Activated T-cell treated with anti-CD3 and anti-CD28 coated beads, Interleukin-2, amount 50 U/mL, for 72 hours (primary cell): ENCODE results near the gene FBRSL1. TPM values are rescaled to one million over a fixed set of nuclear protein-coding genes. Genes with fewer than 3 reads are reported as not detected.
A peak's percentile ranks its signal among the peaks of the same experiment; 100 is the strongest.

Experiments used
- ATAC-seq, 2 donors: fragments of 150-1000 bp; cut with Tn5 transposase; replicated peaks in 1 of 2; 2 replicates each; pipeline ENCODE4 v1.10.0; 2021; ENCODE audit warnings: moderate library complexity in 2 of 2, mild to moderate bottlenecking in 1 of 2
- DNase-seq, 2 donors: peaks; one replicate each; pipeline ENCODE4 v3.0.0; 2021 to 2022; ENCODE audit warnings: mixed read lengths in 1 of 2
- H3K27ac Mint-ChIP-seq: one replicate; pipeline ENCODE4 v1.8.0; 2022; ENCODE audit warnings: mild to moderate bottlenecking, moderate library complexity, mixed read lengths
- H3K27me3 Mint-ChIP-seq: one replicate; pipeline ENCODE4 v1.8.0; 2022; ENCODE audit warnings: low read depth, mixed read lengths
- H3K36me3 Mint-ChIP-seq, 2 donors: one replicate each; pipeline ENCODE4 v1.8.0; 2022; ENCODE audit warnings: mixed read lengths in 2 of 2, mild to moderate bottlenecking in 1 of 2; ENCODE audit not compliant: insufficient read depth in 2 of 2
- H3K4me1 Mint-ChIP-seq: one replicate; pipeline ENCODE4 v1.8.0; 2022; ENCODE audit warnings: low read depth, mixed read lengths
- H3K4me3 Mint-ChIP-seq, 2 donors: one replicate each; pipeline ENCODE4 v1.8.0; 2022; ENCODE audit warnings: mild to moderate bottlenecking in 2 of 2, mixed read lengths in 2 of 2, moderate library complexity in 2 of 2
- H3K9me3 Mint-ChIP-seq, 2 donors: one replicate each; pipeline ENCODE4 v1.8.0; 2022; ENCODE audit warnings: mixed read lengths in 2 of 2
- total RNA-seq, 2 donors: library from RNA; stranded (reverse); gene quantifications; one replicate each; pipeline ENCODE4 v1.2.3, GENCODE V29; 2022

The FBRSL1 gene
- total RNA-seq, 2 donors from 2014 or later = 37.0 to 42.7 TPM

DNA sequence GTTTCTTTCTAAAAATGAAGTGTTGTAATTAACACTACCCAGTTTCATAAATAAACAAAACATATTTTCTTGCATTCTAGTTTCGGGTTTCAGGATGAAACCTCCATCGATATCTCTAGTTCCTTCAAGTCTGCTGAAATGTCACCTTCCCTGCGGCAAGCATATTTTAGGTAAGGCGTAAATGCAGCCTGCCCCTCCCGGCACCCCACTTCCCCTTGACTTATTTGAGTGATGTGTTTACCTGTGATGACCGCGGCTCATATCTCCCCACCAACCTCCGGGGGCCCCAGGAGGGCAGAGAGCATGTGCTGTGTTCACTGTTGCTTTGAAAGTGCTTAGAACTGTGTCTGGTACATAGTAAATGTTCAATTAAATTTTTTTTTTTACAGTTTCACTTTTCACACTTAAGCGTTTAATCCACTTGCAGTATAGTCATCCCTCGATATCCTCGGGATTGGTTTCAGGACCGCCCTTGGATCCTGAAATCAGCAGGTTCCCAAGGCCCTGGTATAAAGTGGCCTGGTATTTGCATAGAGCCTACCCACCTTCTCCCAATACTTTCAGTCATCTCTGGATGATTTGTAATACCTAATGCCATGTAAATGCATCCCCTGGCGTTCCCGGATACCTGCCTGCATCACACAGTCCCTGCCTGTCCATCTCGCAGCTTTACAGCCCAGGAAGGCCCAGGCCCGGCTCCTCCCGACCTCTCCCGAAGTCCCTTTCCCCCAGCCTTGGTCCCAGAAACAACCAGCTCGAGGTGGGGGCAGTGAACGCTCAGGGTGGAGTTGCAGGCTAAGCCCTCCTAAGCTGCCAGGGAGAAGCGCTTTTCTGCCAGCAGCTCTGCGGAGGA lies 40.2 kb upstream of the FBRSL1 start:
- no peak for ATAC-seq
- Mint-ChIP-seq H3K27ac (no peak overlapping the region), H3K27me3 (no peaks in the 10 kb centered on the region), H3K4me3 (peak overlapping the region in 1 of 2 donors; percentile 52), H3K9me3 (no peaks in the 10 kb centered on the region), H3K36me3 (peaks cover 0 to 1% of the 10 kb centered on the region in 2 donors), H3K4me1 (peaks cover 37% of the 10 kb centered on the region)
- no peak for DNase-seq

DNA sequence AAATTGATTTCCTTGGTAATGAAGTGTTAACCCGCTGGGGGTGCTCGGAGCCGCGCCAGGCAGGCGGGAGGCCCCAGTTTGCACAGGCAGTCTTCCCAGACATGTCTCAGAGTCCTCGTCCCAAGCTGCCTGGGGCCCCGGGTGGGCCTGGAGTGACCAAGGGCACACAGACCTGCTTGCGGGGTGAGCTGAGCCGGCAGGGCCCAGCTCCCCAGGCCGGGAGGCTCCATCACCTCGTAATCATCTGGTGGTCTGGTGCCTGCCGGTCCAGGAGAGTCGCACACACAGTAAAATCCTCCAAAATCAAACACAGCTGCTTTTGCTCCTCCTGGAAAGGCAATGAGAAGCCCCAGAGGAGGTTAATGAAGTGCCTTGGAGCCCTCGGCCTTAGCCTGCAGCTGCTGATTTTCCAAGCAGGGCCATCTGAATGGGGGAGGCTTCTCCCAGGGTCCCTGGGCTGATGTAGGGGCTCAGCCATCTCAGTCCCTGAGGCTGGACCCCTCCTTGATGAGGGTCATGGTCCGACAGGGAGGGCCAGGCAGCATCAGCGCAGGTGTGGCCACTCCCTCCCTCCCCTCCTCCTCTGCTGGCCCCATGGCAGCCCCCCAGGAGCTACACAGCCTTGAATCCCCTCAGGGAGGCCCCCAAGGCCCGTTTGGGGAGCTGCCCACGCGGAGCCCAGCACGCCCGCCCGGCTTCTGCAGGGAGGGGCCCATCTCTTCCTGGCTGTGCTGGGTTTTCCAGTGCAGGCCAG lies 39.4 kb upstream of the FBRSL1 start:
- DNase-seq (no peak), ATAC-seq (no peak)
- Mint-ChIP-seq H3K4me3 (no peak overlapping the region), H3K9me3 (peaks cover under 1 to 4% of the 10 kb centered on the region in 2 donors), H3K4me1 (peaks cover 29% of the 10 kb centered on the region), H3K27ac (no peak overlapping the region), H3K36me3 (peaks cover 0 to 1% of the 10 kb centered on the region in 2 donors), H3K27me3 (no peaks in the 10 kb centered on the region)

DNA sequence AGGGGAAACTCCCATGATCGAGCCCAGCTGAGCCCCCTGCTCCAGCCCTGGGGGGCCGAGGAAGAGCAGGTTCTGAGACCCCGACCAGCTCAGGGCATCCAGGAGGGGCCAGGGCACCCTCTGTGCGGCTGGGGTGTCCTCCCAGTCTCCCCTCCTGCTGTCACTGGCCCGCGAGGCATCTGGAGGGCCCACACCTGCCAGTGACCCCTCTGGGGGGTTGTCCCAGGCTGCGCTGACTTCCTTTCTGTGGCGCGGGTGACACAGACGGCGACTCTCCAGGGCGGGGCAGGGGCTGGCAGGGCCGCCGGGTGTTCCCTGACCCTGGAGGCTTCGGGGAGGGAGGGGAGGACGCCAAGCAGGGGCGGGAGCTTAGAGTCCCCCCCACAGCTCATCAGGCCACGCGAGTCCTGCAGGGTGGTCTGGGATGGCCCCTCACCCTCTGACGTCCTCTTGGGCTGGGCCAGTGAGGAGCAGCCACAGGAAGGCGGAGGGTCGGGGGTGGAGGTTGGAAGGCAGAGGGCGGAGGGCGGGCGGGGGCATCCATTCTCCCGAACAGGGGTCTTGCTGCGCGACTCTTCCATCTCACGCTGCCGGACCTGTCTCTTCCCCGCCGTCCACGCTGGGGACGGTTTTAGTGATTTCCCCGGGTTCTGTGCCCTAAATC lies 38.6 kb upstream of the FBRSL1 start:
- Mint-ChIP-seq H3K27ac (no peak overlapping the region), H3K36me3 (no peaks in the 10 kb centered on the region), H3K9me3 (peaks cover 2 to 9% of the 10 kb centered on the region in 2 donors), H3K4me3 (no peak overlapping the region), H3K27me3 (no peaks in the 10 kb centered on the region), H3K4me1 (peaks cover 22% of the 10 kb centered on the region)
- DNase-seq = no peak
- ATAC-seq = peak; percentile 39 to 43

DNA sequence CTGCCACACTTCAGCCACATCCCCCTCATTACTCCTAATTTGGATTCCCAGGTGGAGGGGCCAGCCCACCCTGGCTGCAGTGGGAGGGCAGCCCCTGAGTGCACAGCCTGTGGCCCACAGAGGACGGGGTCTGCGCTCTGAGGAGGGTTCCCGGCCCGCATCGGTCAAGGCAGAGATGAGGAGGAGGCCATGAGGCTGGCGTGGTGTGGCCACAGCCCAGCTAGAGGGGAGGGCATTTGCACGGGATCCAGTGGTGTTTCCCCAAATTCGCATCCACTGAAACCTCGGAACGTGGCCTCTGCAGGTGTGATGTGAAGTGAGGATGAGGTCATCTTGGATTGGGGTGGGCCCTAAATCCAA lies 38.1 kb upstream of the FBRSL1 start:
- H3K4me1 Mint-ChIP-seq = peaks cover 21% of the 10 kb centered on the region
- ATAC-seq (no peak), DNase-seq (no peak)
- peaks cover 2 to 9% of the 10 kb centered on the region in 2 donors for H3K9me3 Mint-ChIP-seq
- no peaks in the 10 kb centered on the region for H3K36me3 Mint-ChIP-seq
- H3K27me3 Mint-ChIP-seq = no peaks in the 10 kb centered on the region
- no peak overlapping the region for H3K27ac Mint-ChIP-seq
- no peak overlapping the region for H3K4me3 Mint-ChIP-seq

DNA sequence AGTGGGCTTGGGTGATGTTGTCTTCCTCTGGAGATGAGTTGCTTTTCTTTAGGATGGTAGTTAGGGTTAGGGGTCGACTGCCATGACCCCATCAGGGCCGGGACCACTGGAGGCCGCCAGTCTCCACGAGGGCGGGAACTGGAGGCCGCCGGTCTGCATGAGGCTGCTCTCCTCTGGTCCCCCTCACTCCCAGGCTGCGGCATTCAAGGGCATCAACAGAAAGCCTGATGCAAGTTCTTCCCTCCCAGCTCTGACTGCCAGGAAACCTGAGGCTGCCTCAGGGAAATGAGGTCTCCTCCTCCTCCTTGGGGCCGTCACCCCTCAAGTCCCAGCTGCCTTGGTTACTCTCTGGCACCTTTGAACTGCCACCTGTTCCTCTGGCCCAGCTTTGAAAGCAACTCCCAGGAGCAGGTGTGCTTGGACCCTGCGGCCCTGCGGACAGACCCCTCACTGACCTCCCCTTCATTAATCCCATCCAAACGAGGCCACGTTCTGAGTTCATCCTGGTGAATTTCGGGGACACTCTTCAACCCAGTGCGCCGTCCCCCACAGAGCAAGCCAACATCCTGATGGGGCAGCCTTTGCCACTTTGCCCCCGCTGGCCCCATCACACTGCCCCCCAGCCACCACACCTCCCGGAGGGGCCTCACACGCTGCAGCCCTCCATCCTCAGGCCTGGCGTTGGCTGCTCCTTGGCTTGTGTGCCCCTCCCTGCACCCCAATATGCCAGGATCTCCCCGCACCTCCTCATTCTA lies 37.2 kb upstream of the FBRSL1 start:
- Mint-ChIP-seq H3K4me1 (peaks cover 21% of the 10 kb centered on the region), H3K4me3 (no peak overlapping the region), H3K9me3 (peaks cover 2 to 9% of the 10 kb centered on the region in 2 donors), H3K36me3 (no peaks in the 10 kb centered on the region), H3K27me3 (no peaks in the 10 kb centered on the region), H3K27ac (no peak overlapping the region)
- ATAC-seq = no peak
- no peak for DNase-seq

DNA sequence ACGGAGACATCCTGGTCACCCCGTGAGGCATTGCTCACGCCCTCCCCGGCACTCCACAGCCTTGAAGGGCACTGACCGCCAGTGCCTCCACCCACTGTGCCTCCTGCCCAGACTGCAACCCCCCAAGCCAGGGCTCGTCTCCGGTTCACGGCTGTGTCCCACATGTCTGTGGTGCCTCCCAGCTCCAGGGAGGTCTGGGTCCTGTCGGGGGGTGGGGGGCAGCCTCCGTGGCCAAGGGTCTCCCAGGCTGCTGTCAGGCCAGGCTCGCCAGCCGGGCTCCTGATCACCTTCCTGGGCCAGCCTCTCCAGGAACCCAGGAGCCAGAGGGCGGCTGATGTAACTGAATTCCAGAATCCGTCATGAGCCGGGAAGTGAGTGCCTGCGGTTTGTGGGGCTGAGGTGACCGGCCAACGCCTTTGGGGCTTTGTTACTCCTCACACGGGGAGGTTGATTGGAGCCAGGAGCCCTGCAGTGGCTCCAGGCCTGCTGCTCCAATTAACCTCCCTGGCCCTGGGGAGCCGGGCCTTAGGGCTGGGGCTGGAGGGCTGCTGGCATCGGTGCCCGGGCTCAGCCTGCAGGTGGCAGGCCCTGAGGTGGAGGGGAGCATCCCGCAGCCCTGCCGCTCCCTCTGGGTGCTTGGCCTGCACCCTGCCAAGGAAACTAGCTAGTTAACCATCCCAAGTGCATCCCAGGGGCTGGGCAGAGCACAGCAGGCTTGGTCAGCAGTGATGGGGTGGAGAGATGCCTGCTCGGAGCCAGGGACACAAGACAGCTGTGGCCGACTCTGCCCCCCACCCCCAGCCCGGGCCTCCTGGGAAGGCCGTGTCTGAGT lies 36.4 kb upstream of the FBRSL1 start:
- no peaks in the 10 kb centered on the region for H3K27me3 Mint-ChIP-seq
- H3K4me1 Mint-ChIP-seq = peaks cover 13% of the 10 kb centered on the region
- ATAC-seq (no peak), DNase-seq (no peak)
- no peak overlapping the region for H3K27ac Mint-ChIP-seq
- H3K36me3 Mint-ChIP-seq = no peaks in the 10 kb centered on the region
- H3K9me3 Mint-ChIP-seq = peaks cover 2 to 9% of the 10 kb centered on the region in 2 donors
- H3K4me3 Mint-ChIP-seq = no peak overlapping the region

DNA sequence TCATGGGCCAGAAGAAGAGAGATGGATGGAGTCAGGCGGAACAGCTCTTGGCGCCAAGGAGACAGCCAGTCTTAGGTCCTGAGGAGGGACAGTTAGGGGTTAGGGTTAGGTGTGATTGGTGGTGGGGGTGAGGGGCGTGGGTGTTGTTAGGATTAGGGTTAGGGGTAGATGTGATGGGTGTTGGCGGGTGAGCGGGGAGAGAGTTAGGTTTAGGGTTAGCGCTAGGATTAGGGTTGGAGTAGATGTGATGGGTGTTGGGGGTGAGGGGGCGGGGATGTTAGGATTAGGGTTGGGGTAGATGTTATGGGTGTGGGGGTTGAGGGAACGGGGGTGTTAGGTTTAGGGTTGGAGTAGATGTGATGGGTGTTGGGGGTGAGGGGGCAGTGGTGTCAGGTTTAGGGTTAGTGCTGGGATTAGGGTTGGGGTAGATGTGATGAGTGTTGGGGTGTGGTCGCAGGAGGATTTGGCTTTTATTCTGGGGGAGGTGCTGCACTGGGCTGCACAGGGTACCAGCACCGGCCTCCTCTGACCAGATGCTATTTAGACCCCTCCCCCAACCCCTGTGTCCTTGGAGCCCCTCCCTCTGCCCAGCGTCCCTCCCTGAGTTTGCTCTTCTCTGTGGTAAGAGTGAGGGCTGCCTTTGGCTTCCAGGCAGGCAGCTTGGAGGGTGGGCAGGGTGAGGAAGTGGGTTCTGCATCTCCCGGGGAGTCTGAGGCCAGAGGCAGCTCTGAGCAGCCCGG lies 35.6 kb upstream of the FBRSL1 start:
- Mint-ChIP-seq H3K9me3 (peaks cover 2 to 9% of the 10 kb centered on the region in 2 donors), H3K4me3 (no peak overlapping the region), H3K4me1 (peaks cover 6% of the 10 kb centered on the region), H3K27ac (no peak overlapping the region), H3K36me3 (no peaks in the 10 kb centered on the region), H3K27me3 (no peaks in the 10 kb centered on the region)
- ATAC-seq (no peak), DNase-seq (no peak)

DNA sequence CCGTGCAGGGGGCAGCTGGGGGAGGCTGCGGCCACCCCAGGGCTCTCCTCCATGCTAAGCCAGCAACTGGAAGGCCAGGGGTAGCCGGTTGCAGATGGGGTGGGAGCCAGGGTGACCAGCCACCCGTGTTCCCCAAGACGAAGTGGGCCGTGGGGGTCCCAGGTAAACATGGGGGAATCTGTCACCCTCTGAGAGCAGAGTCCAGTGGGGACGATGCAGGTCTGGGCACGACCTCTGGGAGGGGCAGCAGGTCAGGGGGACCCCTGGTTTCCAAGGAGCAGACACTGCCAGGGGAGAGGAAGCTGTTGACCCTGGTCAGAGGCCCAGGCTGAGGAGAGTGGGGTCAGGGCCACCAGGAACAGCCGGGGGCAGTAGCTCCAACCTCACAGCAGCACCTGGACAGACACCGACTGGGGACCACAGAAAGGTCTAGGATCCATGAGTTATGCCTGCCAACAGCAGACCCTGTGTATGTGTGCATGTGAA lies 35.0 kb upstream of the FBRSL1 start:
- Mint-ChIP-seq H3K4me3 (no peak overlapping the region), H3K27ac (no peak overlapping the region), H3K27me3 (no peaks in the 10 kb centered on the region), H3K9me3 (peaks cover 2 to 9% of the 10 kb centered on the region in 2 donors), H3K36me3 (no peaks in the 10 kb centered on the region), H3K4me1 (peaks cover under 1% of the 10 kb centered on the region)
- ATAC-seq = no peak
- DNase-seq = no peak

DNA sequence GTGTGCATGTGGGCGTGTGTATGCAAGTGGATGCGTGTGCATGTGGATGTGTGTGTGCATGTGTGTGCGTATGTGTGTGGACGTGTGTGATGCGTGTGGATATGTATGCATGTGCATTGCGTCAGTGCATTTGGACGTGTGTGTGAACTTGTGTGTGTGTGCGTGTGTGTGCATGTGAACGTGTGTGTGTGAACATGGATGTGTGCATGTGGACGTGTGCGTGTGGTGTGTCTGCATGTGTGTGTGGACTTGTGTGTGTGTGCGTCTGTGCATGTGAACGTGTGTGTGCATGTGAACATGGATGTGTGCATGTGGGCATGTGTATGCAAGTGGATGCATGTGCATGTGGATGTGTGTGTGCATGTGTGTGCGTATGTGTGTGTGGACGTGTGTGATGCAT lies 34.4 kb upstream of the FBRSL1 start:
- Mint-ChIP-seq H3K9me3 (peaks cover 2 to 9% of the 10 kb centered on the region in 2 donors), H3K36me3 (no peaks in the 10 kb centered on the region), H3K27ac (no peak overlapping the region), H3K4me1 (no peaks in the 10 kb centered on the region), H3K27me3 (no peaks in the 10 kb centered on the region), H3K4me3 (no peak overlapping the region)
- ATAC-seq = no peak
- no peak for DNase-seq

DNA sequence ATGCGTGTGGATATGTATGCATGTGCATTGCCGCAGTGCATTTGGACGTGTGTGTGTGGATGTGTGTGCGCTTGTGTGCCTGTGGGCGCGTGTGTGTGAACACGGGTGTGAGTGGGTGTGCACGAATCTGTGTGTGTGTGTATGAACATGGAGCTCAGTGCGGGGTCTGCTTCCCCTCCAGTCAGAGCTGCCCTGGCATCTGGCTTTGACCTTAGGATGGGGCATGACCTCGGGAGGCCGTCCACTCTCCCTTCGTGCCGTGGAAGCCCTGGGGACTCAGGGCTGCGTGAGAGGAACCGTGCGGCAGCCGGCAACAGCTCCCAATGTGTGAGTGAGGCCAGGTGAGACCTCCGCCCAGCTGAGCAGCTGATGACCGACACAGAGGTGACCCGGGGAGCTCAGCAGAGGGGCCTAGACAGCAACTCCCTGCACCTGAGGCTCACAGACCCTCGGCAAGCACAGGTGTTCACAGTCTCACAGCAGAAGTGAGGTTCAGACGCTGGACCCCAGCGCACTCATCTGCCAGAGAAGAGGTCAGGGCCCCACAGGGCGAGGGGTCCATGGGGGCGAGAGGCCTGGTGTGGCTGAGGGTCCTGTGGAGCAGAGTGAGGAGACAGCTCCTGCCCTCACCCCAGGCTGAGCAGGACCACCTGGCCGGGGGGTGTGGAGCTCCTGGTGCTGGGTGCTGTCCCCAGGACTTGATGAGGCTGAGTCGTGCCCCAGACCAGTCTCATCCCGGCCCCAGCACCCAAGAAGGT lies 33.6 kb upstream of the FBRSL1 start:
- Mint-ChIP-seq H3K9me3 (peaks cover 2 to 9% of the 10 kb centered on the region in 2 donors), H3K4me1 (no peaks in the 10 kb centered on the region), H3K27ac (no peak overlapping the region), H3K4me3 (no peak overlapping the region), H3K36me3 (no peaks in the 10 kb centered on the region), H3K27me3 (no peaks in the 10 kb centered on the region)
- no peak for DNase-seq
- ATAC-seq = no peak

DNA sequence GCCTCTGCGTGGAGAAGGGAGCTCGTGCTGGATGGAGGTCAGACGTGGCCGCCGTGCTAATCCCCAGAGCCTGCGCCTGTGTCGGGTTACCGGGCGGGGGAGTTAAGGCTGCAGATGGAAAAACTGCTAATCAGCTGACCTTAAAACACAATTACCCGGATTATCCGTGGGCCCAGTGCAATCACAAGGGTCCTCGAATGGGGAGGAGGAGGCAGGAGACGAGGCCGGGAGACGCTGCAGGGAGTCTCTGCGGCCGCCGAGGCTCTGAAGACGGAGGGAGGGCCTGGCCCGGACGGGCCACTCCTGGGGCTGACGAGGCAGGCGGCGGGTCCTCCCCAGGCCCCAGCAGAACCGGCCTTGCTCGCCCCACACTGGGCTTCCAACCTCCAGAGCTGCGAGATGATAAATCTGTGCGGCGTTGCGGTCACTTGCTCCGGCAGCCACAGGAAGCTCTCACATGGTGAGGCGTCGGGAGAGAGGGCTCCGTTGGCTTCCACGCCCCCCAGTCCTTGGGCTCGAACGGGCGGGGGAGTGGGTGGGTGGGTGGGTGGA lies 32.9 kb upstream of the FBRSL1 start:
- no peak for DNase-seq
- Mint-ChIP-seq H3K4me3 (no peak overlapping the region), H3K27me3 (no peaks in the 10 kb centered on the region), H3K27ac (no peak overlapping the region), H3K36me3 (no peaks in the 10 kb centered on the region), H3K9me3 (peaks cover 2 to 9% of the 10 kb centered on the region in 2 donors), H3K4me1 (no peaks in the 10 kb centered on the region)
- ATAC-seq = no peak
